ENCODE data around the gene DHRS2. TPM values are rescaled to one million over a fixed set of nuclear protein-coding genes. Genes with fewer than 3 reads are reported as not detected.

DHRS2 gene
- total RNA-seq, 3 donors from 2014 or later: 0.26 to 0.34 TPM; not detected in 1

DNA sequence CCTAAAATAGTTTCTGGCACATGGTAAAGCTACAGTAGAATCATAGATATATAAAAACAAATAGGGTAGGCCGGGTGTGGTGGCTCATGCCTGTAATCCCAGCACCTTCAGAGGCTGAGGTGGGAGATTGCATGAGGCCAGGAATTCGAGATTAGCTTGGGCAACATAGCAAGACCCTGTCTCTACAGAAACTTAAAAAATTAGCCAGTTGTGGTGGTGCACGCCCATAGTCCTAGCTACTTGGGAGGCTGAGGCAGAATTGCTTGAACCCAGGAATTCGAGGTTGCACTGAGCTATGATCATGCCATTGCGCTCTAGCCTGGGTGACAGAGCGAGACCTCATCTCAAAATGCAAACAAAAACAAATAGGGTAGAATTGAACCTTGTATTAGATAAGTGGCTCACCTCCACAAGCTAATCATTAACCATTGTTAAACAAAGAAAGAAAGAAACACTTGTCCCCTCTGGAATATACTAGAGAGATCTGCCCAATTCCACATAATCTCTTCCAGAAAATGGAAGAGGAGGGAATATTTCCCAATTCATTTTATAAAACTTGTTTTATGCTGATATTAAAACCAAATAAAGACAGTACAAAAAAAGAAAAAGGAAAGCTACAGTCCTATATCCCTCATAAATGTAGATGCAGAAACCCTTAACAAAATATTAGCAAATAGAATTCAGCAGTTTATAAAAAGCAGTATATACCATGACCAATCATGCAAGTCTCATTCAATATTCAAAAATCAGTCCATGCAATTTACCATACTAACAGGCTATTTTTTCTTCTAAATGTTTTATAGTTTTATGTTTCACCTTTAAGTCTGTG, 22.7 kb upstream of the DHRS2 start:
- no peaks in the 10 kb centered on the region for H3K36me3 ChIP-seq (ENCODE audit: low read depth)
- intact Hi-C loops (cut with DNase I, micrococcal nuclease): no loop called here
- peak; percentile 60 for ATAC-seq
- DNase-seq: peak in 1 of 3 donors; percentile 35
- H3K4me3 ChIP-seq: no peak overlapping the region
- no peaks in the 10 kb centered on the region for H3K9me3 ChIP-seq
- H3K4me1 ChIP-seq (ENCODE audit: low read depth): peaks cover 33% of the 10 kb centered on the region
- TF ChIP-seq, protein P1, sequence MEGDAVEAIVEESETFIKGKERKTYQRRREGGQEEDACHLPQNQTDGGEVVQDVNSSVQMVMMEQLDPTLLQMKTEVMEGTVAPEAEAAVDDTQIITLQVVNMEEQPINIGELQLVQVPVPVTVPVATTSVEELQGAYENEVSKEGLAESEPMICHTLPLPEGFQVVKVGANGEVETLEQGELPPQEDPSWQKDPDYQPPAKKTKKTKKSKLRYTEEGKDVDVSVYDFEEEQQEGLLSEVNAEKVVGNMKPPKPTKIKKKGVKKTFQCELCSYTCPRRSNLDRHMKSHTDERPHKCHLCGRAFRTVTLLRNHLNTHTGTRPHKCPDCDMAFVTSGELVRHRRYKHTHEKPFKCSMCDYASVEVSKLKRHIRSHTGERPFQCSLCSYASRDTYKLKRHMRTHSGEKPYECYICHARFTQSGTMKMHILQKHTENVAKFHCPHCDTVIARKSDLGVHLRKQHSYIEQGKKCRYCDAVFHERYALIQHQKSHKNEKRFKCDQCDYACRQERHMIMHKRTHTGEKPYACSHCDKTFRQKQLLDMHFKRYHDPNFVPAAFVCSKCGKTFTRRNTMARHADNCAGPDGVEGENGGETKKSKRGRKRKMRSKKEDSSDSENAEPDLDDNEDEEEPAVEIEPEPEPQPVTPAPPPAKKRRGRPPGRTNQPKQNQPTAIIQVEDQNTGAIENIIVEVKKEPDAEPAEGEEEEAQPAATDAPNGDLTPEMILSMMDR (IDR thresholded peaks at IDR 0.05): no peak

DNA sequence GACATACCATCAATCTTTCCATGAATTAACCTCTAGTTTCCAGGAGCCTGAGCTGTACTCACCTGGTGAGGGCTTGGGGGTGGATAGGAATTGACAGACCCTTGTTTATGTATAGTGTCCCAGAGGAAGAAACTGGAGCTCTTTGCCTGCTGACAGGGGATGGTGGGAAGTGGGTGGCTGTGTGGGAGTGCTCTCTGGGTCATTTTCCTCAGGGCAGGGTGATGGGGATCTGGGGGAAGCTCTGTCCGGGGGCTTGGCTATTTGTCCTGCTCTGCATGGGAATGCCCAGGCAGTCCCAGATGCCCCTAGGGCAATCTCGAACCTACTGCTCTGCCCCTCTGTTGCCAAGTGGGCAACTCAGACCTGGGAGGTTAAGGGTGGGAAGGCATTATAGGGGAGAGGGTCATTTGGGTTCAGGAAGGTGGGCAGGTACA, 21.8 kb upstream of the DHRS2 start:
- TF ChIP-seq, protein P1 (IDR thresholded peaks at IDR 0.05): no peak
- H3K36me3 ChIP-seq (ENCODE audit: low read depth): no peaks in the 10 kb centered on the region
- ATAC-seq (no peak), DNase-seq (no peak)
- no peak overlapping the region for H3K4me3 ChIP-seq
- peaks cover 33% of the 10 kb centered on the region for H3K4me1 ChIP-seq (ENCODE audit: low read depth)
- intact Hi-C loops (cut with DNase I, micrococcal nuclease): no loop called here
- H3K9me3 ChIP-seq: no peaks in the 10 kb centered on the region

DNA sequence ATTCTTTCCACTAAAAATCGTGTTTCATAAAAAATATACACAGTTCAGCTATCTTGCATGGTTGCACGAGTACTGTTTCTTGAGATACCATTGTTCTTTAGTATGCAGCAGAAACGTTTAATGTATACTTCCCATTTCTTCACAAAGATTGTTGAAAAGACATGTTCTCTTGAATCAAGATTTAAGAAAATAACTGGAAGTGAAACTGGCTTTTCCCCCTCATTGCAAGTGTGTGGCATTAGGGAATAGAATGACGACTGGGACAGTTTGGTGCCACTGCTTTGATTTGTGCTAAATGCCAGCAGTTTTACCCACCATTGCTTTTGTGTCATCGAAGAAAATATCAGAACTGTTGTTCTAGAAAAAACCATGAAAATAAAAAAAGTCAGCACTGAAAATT, 20.3 kb upstream of the DHRS2 start:
- H3K4me3 ChIP-seq: no peak overlapping the region
- H3K36me3 ChIP-seq (ENCODE audit: low read depth): no peaks in the 10 kb centered on the region
- peaks cover 20% of the 10 kb centered on the region for H3K4me1 ChIP-seq (ENCODE audit: low read depth)
- intact Hi-C loops (cut with DNase I, micrococcal nuclease): no loop called here
- ATAC-seq: no peak
- DNase-seq: no peak
- TF ChIP-seq, protein P1 (IDR thresholded peaks at IDR 0.05): no peak
- H3K9me3 ChIP-seq: no peaks in the 10 kb centered on the region

DNA sequence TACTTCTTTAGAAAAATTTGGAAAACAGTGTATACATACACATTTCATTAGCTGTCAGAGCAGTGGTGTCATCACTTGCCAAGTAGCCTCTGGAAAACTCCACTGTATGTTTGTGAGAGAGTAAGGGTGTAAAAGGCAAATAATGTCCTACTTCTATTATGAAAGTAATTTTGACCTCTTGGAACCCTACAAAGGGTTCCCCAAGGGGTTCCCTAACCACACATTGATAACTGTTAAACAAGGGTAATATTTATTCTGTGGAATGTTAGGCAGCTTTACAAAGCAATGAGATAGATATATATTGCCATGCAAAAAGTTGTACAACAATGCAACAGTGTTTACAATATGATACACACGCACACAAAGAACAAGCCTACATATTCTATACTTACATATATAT, 18.6 kb upstream of the DHRS2 start:
- intact Hi-C loops (cut with DNase I, micrococcal nuclease): no loop called here
- DNase-seq: no peak
- no peak for ATAC-seq
- no peak overlapping the region for H3K4me3 ChIP-seq
- TF ChIP-seq, protein P1 (IDR thresholded peaks at IDR 0.05): no peak
- peaks cover 5% of the 10 kb centered on the region for H3K4me1 ChIP-seq (ENCODE audit: low read depth)
- H3K9me3 ChIP-seq: no peaks in the 10 kb centered on the region
- no peaks in the 10 kb centered on the region for H3K36me3 ChIP-seq (ENCODE audit: low read depth)

DNA sequence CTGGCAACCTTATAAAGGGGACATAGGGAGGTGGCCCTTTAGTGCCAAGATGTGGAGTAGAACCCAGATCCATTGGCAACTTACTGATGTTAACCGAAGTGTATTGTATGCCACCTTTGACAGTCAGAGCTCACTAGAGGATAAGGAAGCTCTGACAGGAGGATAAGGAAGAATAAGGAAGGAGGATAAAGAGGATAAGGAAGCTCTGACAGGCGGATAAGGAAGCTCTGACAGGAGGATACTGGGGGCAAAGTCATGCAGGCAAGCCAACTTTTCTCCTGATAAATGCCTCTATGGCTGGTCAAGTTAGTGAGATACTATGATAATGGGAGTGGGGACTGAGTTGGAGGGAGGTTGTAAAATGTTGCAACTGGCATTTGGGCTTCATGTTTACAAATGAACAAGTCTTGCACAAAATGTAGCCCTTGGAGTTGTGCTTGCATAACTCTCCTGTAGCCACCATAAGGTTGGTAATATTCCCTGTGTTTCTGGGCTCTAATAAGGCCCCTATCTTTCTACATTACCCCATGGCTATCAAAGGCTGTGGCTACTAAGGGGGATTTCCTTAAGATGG, 17.7 kb upstream of the DHRS2 start:
- TF ChIP-seq, protein P1 (IDR thresholded peaks at IDR 0.05): no peak
- intact Hi-C loops (cut with DNase I, micrococcal nuclease): no loop called here
- no peaks in the 10 kb centered on the region for H3K36me3 ChIP-seq (ENCODE audit: low read depth)
- ATAC-seq (peak; percentile 62), DNase-seq (no peak)
- no peak overlapping the region for H3K4me3 ChIP-seq
- no peaks in the 10 kb centered on the region for H3K4me1 ChIP-seq (ENCODE audit: low read depth)
- no peaks in the 10 kb centered on the region for H3K9me3 ChIP-seq
